ENCODE data around the gene VIPR2.
"Not testable (repeated sequence)": the region's sequence is repeated elsewhere in the genome, so short reads cannot be mapped to it uniquely, and the experiment has no call there.

The VIPR2 gene

DNA sequence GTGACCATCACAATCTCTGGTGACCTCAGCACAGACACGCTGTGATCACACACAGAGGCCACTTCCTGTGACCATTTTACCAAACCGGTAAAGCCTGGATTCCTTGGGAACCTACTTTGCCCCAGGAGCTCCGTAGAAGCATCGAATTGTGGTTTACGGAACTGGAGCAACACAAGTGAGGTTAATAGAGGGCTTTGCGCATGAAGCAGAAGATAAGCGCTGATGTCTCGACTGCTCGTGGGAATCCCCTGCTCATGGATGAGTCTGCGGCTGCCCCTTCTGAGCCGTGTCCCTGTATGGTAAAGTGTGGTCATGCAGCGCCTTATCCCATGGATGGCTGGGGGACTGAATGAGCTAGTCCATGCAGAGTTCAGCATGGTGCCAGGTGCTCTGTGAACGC, 53.6 kb downstream of the VIPR2 start:
- no peak for DNase-seq

DNA sequence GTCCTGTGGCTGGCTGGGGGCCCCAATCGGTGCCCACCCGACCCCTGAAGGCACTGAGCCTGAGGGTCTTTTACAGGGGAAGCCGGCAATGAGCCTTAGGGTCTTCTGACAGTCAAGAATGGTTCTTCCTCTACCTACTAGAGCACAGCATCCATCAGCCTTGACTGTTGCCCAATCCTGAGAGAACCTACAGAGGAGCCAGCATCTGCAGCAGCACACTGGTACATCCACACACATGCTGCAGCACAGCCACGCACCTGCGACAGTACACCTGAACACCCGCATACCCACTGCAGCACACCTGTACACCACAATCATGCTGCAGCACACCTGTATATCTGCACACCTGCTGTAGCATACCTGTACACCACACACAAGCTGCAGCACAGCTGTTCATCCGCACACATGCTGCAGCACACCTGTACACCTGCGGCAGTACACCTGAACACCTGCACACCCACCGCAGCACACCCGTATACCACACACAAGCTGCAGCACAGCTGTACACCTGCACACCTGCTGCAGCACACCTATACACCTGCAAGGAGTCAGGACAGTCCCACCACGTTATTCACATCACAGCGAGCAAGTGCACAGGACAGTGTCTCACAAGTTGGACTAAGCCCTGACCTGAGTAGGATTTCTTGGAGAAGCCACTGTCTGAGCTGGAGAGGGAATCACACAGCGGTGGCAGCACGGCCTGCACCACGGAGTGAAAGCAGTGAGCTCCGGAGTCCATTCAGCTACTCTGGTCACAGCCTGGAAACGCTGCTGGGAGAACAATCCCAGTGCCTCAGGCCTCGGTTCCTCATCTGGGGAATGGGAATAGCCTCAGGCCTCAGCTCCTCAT, 56.4 kb downstream of the VIPR2 start:
- no peak for DNase-seq

DNA sequence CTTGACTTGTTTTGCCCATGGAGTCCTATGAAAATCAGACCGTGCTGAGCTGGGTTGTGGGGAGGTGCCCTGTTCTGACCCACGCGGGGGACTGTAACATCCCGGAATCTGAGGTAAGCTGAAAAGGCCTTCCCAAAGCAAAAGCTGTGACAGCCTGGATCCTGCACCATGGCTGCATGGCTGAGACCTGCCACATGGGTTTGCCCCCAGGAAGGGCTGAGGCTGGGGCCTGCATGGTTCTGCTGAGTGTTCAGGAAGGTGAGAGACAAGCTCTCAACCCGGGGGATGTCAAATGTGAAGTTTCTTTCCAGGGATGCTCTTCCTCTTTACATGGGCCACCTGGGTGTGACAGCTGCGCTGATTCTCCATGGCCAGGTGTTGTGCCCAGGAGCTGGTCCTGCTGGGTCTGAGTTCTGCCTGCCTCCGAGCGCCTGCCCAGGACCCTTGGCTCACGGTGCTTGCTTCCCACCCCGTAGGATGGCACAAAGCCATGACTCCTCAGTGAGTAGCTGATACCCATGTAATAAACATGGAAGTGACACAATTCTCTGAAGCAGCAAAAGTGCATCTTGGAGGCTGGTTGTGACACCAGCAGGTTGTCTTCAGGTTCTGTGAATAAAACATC, 58.3 kb downstream of the VIPR2 start:
- DNase-seq: no peak

DNA sequence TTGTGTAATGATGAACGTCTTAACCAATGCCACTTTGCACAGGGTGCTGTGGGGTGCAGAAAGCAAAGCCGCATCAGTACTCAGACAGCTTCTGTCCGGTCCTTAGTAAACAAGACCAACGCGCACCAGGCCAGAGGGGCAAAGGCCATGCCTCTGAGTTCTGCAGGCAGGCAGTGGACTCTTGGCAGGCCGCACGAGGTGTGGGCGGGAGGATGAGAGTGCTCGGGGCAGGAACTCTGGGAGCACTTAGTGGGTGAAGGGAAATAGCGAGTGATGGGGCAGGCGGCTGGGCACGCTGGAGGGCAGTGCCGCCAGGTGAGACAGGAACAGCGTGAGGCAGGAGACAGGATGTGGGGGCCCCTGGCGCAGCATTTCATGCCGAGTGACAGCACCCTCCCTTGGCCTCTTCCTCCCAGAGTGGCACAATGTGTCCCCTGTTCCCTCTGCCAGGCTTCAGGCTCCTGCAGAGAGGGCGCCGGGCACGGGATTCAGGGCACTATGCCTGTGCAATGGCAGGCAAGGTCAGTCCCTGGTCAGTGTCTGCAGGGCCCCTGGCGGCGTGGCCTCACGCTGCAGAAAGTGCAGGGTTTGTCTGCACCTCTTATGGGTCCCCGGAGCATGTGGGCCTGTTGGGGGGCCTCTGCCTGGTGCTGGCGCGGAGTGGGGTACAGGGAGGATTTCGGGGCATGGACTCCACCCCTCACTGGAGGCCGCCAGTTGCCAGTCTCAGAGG, 60.4 kb downstream of the VIPR2 start:
- DNase-seq: no peak

DNA sequence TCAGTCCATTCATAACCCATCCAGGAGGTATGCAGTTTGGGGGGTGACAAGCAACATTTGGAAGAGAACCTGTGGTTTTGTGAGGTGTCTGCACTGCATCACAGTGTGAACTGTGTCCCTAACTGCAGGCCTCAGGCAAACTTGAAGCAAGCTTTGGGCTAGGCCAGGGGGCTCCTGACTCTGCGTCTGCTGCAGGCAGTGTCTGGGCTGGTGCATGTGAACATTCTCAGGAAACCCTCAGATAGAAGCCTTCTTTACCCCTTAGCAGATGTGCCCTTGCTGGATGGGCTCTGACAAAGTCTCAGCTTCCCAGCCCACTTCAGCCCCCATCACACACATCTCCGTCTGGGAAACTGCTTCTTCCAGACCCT, 61.0 kb downstream of the VIPR2 start:
- no peak for DNase-seq

DNA sequence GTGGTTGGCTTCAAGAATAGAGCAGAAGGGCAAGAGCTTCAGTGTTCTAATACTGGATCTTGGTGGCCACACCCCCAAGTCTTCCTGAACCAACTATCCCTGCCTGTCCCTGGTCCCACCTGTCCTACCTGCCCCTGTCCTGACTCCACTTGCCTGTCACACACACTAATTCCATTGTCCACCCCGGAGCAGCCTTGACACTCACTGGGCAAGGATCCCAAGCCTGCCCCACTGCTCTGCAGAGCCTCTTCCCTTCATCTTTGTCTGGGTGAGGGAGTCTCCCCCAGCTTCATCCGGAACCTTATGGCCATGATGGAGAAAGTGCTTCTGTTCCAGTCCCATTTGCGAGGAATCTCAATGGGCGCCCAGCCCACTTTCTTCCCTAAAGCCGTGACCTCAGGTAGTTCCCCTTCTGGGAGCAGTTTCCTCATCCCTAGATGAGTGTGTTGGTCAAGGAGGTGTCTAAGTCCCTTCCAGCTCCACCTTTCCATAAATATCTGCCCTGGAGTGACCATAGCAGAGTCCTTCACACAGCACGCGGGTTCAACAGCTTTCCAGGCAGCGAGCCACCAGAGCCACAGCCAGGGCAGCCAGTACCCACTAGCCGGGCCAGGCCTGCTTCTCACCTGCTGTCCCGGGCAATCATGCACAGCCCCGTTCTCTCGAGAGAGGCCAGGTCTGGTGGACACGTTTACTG, 61.5 kb downstream of the VIPR2 start:
- DNase-seq: no peak

DNA sequence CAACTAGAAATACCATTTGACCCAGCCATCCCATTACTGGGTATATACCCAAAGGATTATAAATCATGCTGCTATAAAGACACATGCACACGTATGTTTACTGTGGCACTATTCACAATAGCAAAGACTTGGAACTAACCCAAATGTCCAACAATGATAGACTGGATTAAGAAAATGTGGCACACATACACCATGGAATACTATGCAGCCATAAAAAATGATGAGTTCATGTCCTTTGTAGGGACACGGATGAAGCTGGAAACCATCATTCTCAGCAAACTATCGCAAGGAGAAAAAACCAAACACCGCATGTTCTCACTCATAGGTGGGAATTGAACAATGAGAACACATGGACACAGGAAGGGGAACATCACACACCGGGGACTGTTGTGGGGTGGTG, 62.6 kb downstream of the VIPR2 start:
- not testable (repeated sequence) for DNase-seq

DNA sequence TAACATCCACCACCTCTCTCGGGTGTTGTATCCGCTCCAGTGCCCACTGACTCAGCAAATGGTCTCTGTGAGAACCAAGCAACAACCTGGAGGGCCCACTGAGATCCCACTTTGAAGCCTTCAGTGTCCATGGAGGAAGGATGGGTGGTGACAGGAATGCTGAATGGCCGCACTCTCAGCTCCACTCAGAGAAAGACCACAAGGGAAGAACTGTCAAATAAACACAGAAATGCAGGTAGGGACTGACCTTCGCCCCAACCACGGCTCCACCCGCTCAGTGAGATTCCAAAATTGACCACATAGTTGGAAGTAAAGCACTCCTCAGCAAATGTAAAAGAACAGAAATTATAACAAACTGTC, 65.8 kb downstream of the VIPR2 start:
- no peak for DNase-seq

DNA sequence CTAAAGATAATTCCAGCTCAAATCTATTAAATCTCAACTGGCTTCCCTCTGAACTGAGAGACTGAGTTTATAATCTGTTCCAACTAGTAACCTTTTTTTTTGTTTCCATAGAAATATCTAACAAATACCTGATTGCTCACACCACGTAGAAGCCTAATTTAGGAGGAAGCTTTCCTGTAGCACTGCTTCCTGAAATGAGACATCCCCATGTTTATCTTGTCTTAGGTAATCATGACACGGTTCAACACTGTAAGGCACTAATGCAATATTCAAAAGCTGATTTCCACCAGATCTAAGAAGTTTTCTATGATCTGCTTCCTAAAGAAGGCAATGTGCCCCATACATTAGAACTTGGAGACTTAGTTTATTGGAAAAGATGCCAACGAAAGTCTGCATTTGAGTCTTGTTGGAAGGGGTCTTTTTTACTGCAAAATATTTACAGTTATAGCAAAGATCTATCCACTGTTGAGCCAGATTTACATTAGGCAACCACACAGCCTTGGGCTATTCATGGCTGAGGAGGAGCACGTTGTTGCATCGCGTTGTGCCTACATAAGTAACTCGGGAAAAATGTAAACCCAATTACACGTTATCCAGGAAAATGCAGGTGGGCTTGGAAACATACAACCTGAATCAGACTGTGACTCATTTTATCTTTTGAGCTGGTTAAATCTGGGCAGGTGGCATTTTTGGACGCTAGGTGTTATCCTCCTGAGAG, 66.3 kb downstream of the VIPR2 start:
- no peak for DNase-seq

DNA sequence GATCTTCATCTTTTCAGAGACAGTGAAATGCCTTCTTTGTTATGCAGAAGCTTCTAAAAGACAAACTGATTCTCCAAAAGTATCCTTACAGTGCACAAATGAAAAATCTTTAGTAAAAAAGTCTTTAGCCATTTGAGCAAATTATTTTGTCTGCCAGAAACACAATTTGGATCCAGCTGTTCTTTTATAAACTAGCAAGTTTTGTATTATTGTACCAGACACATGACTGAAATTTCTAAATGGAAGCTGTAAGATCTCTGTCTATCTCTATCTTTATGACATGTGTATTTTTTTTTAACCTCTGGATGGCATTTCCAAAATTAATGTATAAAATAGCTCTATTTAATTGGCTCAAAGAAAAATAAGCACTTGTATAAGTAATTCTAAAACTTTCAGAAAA, 68.3 kb downstream of the VIPR2 start:
- DNase-seq: no peak

DNA sequence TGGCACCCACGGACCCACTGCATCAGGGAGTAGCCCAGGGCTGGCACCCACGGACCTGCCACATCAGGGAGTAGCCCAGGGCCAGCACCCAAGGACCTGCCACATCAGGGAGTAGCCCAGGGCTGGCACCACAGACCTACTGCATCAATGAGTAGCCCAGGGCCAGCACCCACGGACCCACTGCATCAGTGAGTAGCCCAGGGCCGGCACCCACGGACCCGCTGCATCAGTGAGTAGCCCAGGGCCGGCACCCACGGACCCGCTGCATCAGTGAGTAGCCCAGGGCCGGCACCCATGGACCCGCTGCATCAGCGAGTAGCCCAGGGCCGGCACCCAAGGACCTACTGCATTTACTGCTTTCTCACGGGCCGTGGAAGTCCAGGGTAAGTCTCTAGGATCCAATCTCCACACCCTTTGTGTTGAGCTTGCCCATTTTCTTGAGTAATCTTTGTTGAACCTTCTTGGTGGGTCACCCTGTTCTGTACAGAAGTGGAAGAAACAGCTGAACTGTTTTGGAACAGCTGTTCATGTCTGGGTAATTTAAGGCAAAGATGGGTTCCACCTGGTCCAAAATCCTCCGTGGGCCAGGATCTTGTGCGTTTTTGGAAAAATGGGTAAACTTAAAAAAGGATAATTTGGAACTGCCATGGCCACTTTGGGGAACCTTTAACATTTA, 69.0 kb downstream of the VIPR2 start:
- DNase-seq: no peak

DNA sequence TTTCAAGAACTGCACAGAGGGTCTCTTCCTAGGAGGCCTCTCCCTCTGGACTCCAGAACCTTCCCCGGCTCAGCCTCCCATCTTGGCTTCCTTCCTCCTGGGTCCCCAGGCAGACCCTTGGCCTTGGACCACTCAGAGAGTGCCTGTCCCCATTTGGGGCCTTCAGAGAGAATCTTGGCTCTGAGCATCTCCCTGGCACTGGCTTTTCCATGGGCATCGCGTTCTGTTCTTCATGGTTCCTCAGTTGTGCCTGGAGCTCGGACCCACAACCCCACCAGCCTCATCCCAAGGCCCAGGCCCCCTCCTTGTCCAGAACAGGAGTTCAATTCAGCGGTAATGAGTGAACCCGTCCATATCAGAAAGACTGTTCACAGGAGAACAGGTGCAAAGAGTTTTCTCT, 73.4 kb downstream of the VIPR2 start:
- no peak for DNase-seq

DNA sequence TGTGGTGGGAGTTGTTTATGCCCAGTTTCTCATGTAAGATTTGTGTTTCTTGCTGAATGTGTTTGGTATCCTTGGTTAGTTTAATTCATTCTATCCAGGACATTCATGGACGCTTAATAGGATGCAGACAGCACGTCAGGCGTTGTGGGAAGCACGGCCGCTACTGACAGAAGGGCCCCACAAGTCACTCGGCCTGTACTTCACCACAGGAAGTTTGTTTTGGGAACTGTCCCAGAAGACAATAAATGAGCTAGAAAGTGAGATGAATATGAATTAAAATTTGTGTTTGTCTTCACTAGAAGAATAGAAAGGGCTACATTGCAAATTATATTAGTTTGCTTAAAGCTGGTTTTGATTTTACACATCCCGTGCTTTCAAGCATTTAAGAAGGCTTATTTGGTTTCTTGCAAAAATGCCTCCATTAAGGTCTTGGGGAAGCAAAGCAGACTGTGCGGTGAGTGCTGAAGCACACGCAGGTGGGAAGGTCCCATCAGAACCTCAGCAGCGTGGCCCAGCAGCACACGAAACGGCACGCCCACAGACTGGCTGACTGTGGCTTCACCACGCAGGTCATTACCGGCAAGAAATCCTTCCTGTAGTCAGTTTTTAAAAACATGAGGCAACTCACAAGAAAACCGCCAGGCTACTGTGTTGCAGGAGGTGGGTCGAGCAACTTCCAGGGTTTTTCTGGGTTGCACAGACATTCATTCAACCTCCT, 74.1 kb downstream of the VIPR2 start:
- DNase-seq: peak; percentile 21

DNA sequence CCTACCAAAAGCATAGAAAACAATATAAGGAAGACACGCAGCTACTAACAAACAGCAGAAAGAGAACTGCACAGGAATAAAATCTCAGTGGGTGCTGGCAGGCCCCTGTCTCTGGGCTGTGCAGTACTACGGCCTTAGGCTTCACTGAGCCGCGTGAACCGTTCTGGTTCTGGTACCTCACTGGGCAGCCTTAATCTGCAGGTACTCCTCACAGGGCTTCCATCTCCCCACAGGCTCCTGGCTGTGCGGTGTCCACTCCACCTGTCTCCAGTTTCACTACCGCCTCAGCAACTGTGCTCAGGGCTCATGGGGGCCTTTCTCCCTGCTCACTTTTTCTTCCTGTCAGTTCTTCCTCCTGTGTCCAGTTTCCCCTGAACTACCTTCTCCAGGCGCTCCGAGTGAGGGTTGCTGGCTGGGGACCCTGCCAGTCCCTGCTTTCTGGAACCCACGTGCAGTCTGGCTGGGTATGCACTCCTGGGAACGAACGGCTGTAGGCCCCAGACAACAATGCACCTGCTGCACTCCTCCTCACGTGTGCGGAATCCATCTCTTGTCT, 75.7 kb downstream of the VIPR2 start:
- no peak for DNase-seq

DNA sequence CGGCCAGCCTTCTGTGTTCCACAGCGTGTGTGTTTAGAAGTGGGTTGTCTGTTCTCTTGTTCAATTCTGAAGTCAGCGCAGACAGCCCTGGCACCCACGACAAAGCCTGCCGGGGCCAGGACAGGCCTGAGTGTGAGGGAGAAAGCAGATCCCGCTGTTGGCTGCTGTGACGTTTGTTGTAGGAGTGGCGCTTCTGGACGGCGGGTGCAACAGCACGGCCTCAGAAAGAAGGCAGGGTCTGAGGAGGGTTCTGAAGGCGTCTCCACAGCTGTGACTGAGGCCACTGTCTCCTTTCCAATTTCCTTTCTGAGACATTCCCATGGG, 76.2 kb downstream of the VIPR2 start:
- DNase-seq: peak; percentile 26

DNA sequence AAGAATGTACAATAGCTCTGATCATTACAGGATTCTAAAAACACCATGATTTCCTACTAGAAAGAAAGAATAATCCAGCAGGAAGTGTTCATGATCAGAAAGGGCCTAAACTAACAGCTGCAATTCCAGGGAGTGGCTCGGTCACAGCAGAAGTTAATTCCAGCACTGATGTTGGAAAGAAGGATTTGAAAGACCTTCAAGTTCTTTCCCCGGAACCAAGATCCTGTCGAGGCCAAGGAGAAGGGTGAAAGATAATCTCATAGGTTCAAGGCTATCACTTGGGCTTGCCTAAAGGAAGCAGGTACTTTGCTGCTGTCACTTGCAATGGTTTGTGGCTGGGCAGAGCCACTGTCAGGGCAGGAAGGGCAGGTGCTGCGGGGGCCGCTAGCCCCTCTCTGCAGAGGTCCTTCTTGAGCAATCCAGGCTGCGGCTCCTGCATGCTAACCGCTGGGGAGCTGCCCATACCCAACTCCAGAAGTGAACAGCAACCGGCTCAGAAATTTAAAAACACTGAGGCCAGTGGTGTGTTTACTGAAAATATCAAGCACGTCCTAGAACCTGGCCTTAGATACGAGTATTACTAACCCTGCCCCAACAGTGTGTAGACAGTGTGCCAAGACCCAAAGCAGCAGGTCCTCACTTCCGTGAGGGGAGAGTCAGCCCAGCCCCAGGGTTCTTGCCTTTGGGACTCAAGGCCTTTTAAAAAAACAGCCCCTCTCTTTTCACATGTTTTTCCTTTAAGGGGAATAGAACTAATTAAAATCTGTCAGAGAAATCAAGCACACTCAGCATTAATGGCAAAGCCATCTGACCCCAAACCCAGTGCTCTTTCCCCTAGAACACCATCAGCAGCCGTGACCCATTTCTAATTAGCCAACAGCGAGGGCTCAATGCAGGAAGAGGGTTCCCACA, 76.8 kb downstream of the VIPR2 start:
- DNase-seq: no peak

DNA sequence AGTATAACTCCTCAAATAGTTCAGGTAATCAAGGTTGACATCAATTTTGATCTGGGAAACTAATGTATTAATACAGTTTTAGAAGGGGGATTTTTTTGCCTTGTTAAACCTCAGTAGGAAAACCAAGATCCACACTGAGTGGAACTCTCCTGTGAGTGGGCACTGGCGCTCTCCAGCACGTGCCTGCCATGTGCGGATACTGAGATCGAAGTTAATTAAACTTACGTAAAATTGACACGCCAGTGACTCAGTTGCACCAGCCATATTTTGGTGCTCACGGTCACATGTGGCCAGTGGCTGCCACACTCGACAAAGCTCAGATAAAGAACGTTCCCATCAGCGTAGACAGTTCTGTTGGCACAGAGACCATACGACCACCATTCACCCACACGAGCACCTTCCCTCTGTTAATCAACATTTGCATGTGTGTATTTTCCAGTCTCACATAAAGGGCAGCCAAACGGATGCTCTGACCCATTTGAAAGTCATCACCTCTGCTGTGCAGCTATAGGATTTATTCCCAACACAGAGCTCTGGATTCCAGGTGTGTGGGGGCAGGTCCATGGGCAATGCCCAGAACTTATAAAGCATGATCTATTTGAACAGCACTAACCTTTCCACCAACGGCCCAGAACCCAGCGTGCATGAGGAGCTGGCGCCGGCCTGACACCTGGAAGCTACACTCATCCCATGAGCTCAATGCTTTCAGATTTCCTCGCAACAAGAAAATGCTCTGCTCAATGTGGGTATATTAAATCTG, 77.7 kb downstream of the VIPR2 start:
- no peak for DNase-seq

DNA sequence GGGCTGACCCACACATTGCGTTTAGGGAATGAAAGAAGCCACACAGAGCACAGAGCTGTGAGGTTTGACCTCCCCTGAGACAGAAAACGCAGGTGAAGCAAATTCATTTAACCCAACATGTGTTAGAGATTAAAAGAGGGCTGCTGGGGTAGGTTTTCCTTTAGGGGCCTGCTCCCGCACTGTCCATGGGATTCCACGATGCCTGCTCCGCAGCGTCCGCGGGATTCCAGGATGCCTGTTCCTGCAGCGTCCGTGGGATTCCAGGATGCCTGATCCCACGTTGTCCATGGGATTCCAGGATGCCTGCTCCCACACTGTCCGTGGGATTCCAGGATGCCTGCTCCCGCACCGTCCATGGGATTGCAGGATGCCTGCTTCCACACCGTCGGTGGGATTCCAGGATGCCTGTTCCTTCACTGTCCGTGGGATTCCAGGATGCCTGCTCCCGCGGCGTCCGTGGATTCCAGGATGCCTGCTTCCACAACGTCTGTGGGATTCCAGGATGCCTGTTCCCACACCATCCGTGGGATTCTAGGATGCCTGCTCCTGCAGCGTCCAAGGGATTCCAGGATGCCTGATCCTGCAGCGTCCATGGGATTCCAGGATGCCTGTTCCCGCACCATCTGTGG, 78.7 kb downstream of the VIPR2 start:
- DNase-seq: no peak

All from right kidney (tissue), 1 donor.